HepG2 (cell line): ENCODE measurements around the gene ESYT1. TPM values are rescaled to one million over a fixed set of nuclear protein-coding genes. Genes with fewer than 3 reads are reported as not detected.

Experiments used
- AHDC1 ChIP-seq: sonication (generic); formaldehyde crosslinking; IDR thresholded peaks from 2 replicates; pipeline ENCODE4 v1.5.1; 2020; ENCODE audit warnings: mild to moderate bottlenecking, missing genetic modification reagents, borderline replicate concordance
- ATF7 ChIP-seq, 2 experiments: fragments of 450-650 bp in 1 of 2; sonication (generic) in 1 of 2; formaldehyde crosslinking in 1 of 2; IDR thresholded peaks; 2 replicates each; pipeline versions ENCODE4 v1.4.0 to v1.6.1; 2016 to 2020; ENCODE audit warnings: antibody characterized with exemption in 1 of 2, mild to moderate bottlenecking in 1 of 2, missing genetic modification reagents in 1 of 2
- ATRX ChIP-seq: sonication (generic); formaldehyde crosslinking; IDR thresholded peaks from 2 replicates; pipeline ENCODE4 v1.4.0; 2020; ENCODE audit warnings: missing genetic modification reagents, borderline replicate concordance
- BHLHE40 ChIP-seq: IDR thresholded peaks from 2 replicates; pipeline ENCODE4 v1.6.1; 2011; ENCODE audit warnings: low read length, improper control_type of control experiment
- ESRRA ChIP-seq: sonication (generic); formaldehyde crosslinking; IDR thresholded peaks from 2 replicates; pipeline ENCODE4 v1.5.1; 2020; ENCODE audit warnings: mild to moderate bottlenecking, low read depth, missing genetic modification reagents
- HIC2 ChIP-seq: sonication (generic); formaldehyde crosslinking; IDR thresholded peaks from 2 replicates; pipeline ENCODE4 v1.9.0; 2022; ENCODE audit warnings: low read depth, missing genetic modification reagents
- HNF4G ChIP-seq, 2 experiments: sonication (generic) in 1 of 2; formaldehyde crosslinking in 1 of 2; IDR thresholded peaks; 2 replicates each; pipeline versions ENCODE4 v1.4.0 to v1.6.1; 2011 to 2020; ENCODE audit warnings: borderline replicate concordance in 2 of 2, low read depth in 2 of 2, mild to moderate bottlenecking in 2 of 2, low read length in 1 of 2, missing genetic modification reagents in 1 of 2, moderate library complexity in 1 of 2
- HNRNPK ChIP-seq: fragments of 200-400 bp; formaldehyde crosslinking; IDR thresholded peaks from 2 replicates; pipeline ENCODE4 v1.6.1; 2018; ENCODE audit warnings: low read length, low read depth, moderate library complexity, mild to moderate bottlenecking; ENCODE audit not compliant: poor library complexity, severe bottlenecking
- IKZF5 ChIP-seq: IDR thresholded peaks from 2 replicates; pipeline ENCODE4 v1.6.1; 2018; ENCODE audit warnings: missing genetic modification reagents, mild to moderate bottlenecking, missing compliant biosample characterization
- PHF21A ChIP-seq: sonication (generic); formaldehyde crosslinking; IDR thresholded peaks from 2 replicates; pipeline ENCODE4 v1.5.0; 2020; ENCODE audit warnings: mild to moderate bottlenecking, missing genetic modification reagents
- SIN3B ChIP-seq: fragments of 150-350 bp; IDR thresholded peaks from 2 replicates; pipeline ENCODE4 v1.6.1; 2014; ENCODE audit warnings: low read length
- SP5 ChIP-seq: IDR thresholded peaks from 2 replicates; pipeline ENCODE4 v1.6.1; 2016; ENCODE audit warnings: low read depth, borderline replicate concordance
- ZBTB37 ChIP-seq: sonication (generic); formaldehyde crosslinking; IDR thresholded peaks from 2 replicates; pipeline ENCODE4 v1.4.0; 2020; ENCODE audit warnings: mild to moderate bottlenecking, missing genetic modification reagents
- ZFP36L2 ChIP-seq: sonication (generic); formaldehyde crosslinking; IDR thresholded peaks from 2 replicates; pipeline ENCODE4 v1.4.0; 2020; ENCODE audit warnings: missing genetic modification reagents
- ZNF12 ChIP-seq: sonication (generic); formaldehyde crosslinking; IDR thresholded peaks from 2 replicates; pipeline ENCODE4 v1.5.0; 2020; ENCODE audit warnings: missing genetic modification reagents
- ZNF136 ChIP-seq: sonication (generic); formaldehyde crosslinking; IDR thresholded peaks from 2 replicates; pipeline ENCODE4 v1.8.1; 2022; ENCODE audit warnings: low read depth, mild to moderate bottlenecking, moderate library complexity, missing genetic modification reagents
- ZNF83 ChIP-seq: sonication (generic); formaldehyde crosslinking; IDR thresholded peaks from 2 replicates; pipeline ENCODE4 v1.4.0; 2020; ENCODE audit warnings: missing genetic modification reagents, mild to moderate bottlenecking, borderline replicate concordance
- polyA plus RNA-seq, 8 experiments: library from polyadenylated mRNA; depleted of rRNA in 3 of 8; stranded (reverse) in 7 of 8; unstranded in 1 of 8; fragments of >200 nt; fragmentation: Illumina TruSeq in 4 of 8; extraction: Trizol in 4 of 8; gene quantifications; 2 replicates each; pipeline versions ENCODE4 v1.2.1 to v1.2.3, GENCODE V29; 2011 to 2016; ENCODE audit warnings: low read depth in 4 of 8, missing spikeins in 1 of 8, mixed read lengths in 1 of 8; ENCODE audit not compliant: insufficient read depth in 1 of 8
- total RNA-seq, 5 experiments: library from RNA; depleted of rRNA; stranded (reverse); fragments of >200 nt; fragmentation: Illumina TruSeq; extraction: Trizol; gene quantifications; 2 replicates each; pipeline ENCODE4 v1.2.3, GENCODE V29; 2016; ENCODE audit warnings: low read depth in 1 of 5

Gene ESYT1
- total and polyA plus RNA-seq, 2 of the 13 experiments (the other 11 are each of a cell fraction or from before 2014, with no cell fraction given), result 66.9 to 71.0 TPM

- TF ChIP-seq IKZF5 (CRISPR knock-in tag) (peak; percentile 92), ZFP36L2 (0 out of 2 replicates have a peak, but pooled peaks have one; percentile 42), ZNF12 (CRISPR knock-in tag) (no peak; the same call in 1 of the 2 replicates), BHLHE40 (peak; percentile 42), PHF21A (CRISPR knock-in tag) (peak; percentile 76), ATF7 (IDR thresholded peaks at IDR 0.05) (no peak), ATF7 (CRISPR knock-in tag; IDR thresholded peaks at IDR 0.05) (no peak), SP5 (CRISPR knock-in tag) (peak; percentile 68; the same call in 1 of the 2 replicates), ZNF83 (CRISPR knock-in tag) (no peak), ZNF136 (peak; percentile 92; the same call in 1 of the 2 replicates), SIN3B (no peak), ZBTB37 (no peak), ATRX (CRISPR knock-in tag) (no peak), AHDC1 (no peak), HNRNPK (peak; percentile 76), HIC2 (CRISPR knock-in tag) (peak; percentile 67; the same call in 1 of the 2 replicates), HNF4G (IDR thresholded peaks at IDR 0.05; ENCODE audit: borderline replicate concordance, low read depth, low read length) (no peak; the same call in 1 of the 2 replicates), HNF4G (CRISPR knock-in tag; IDR thresholded peaks at IDR 0.05; ENCODE audit: borderline replicate concordance, low read depth) (no peak), ESRRA (CRISPR knock-in tag) (peak; percentile 84)
Observed at GRCh38 chr12:56104109-56104814, 23.8 kb upstream of the ESYT1 start, which contains the start of gene PA2G4 (continued).
